K562 treated with DMSO at 1 percent for 48 hours (cell line): ENCODE results near the gene SPDEF. TPM values are rescaled to one million over a fixed set of nuclear protein-coding genes. Genes with fewer than 3 reads are reported as not detected.

Experiments used
- total RNA-seq: library from RNA; unstranded; fragments of 300-600 nt; gene quantifications from 2 replicates; pipeline ENCODE4 v1.2.3, GENCODE V29; 2022; ENCODE audit warnings: low replicate concordance; ENCODE audit errors: extremely low read depth

The SPDEF gene
- total RNA-seq: not detected in 2 replicates

GRCh38 chr6:34556031-34556471 lies at the start of gene SPDEF:
Gene SPDEF (minus strand): TSS chr6:34556329. CDS start chr6:34544455, 11,874 bp downstream.

Other genes with a start within 250 kb of the SPDEF start
- not detected in 2 replicates for gene NUDT3, start 163.7 kb downstream of the SPDEF start, total RNA-seq
- gene RPS10, start 130.3 kb downstream of the SPDEF start, total RNA-seq: 1,846 TPM in 1 of 2 replicates, not detected in the other
- not detected in 2 replicates for gene PACSIN1, start 90.3 kb downstream of the SPDEF start, total RNA-seq
- 85.1 and 209 TPM in 2 replicates for gene ILRUN, start 140.4 kb upstream of the SPDEF start, total RNA-seq
- gene SNRPC, start 201.2 kb upstream of the SPDEF start, total RNA-seq: not detected in 2 replicates
- not detected in 2 replicates for gene BLTP3A, start 235.8 kb upstream of the SPDEF start, total RNA-seq